ENCODE data around the gene OAF.

Gene OAF

GRCh38 chr11:120208001-120208441, 2.8 kb upstream of the OAF start:
- TF ChIP-seq FOXM1 (IDR thresholded peaks at IDR 0.05; ENCODE audit: borderline replicate concordance, low read depth) (no peak), MAX (IDR thresholded peaks at IDR 0.05) (no peak), EGR1 (IDR thresholded peaks at IDR 0.05) (no peak), TAF1 (IDR thresholded peaks at IDR 0.05; ENCODE audit: low read depth) (no peak), REST (IDR thresholded peaks at IDR 0.05; ENCODE audit: low read depth) (no peak), CREB1 (IDR thresholded peaks at IDR 0.05; ENCODE audit: low read depth) (no peak), RAD21 (IDR thresholded peaks at IDR 0.05; ENCODE audit: low read depth) (no peak), TEAD4 (IDR thresholded peaks at IDR 0.05) (no peak), ZBTB7A (IDR thresholded peaks at IDR 0.05; ENCODE audit: low read depth) (no peak), CEBPB (IDR thresholded peaks at IDR 0.05) (no peak), TCF12 (IDR thresholded peaks at IDR 0.05; ENCODE audit: low read depth) (no peak), NFIC (IDR thresholded peaks at IDR 0.05) (no peak), YY1 (IDR thresholded peaks at IDR 0.05; ENCODE audit: low read depth) (no peak), USF1 (IDR thresholded peaks at IDR 0.05) (no peak), EP300 (IDR thresholded peaks at IDR 0.05; ENCODE audit: borderline replicate concordance) (no peak)

GRCh38 chr11:120208777-120209176, 2.1 kb upstream of the OAF start:
- no peak for TF ChIP-seq EGR1 (IDR thresholded peaks at IDR 0.05)
- no peak for TF ChIP-seq TCF12 (IDR thresholded peaks at IDR 0.05; ENCODE audit: low read depth)
- TF ChIP-seq TEAD4 (IDR thresholded peaks at IDR 0.05): no peak
- TF ChIP-seq EP300 (IDR thresholded peaks at IDR 0.05; ENCODE audit: borderline replicate concordance): no peak
- TF ChIP-seq CEBPB (IDR thresholded peaks at IDR 0.05): no peak
- TF ChIP-seq ZBTB7A (IDR thresholded peaks at IDR 0.05; ENCODE audit: low read depth): no peak
- TF ChIP-seq USF1 (IDR thresholded peaks at IDR 0.05): no peak
- TF ChIP-seq CREB1 (IDR thresholded peaks at IDR 0.05; ENCODE audit: low read depth): no peak

- TF ChIP-seq YY1 (IDR thresholded peaks at IDR 0.05; ENCODE audit: low read depth) (no peak), EP300 (IDR thresholded peaks at IDR 0.05; ENCODE audit: borderline replicate concordance) (no peak), USF1 (IDR thresholded peaks at IDR 0.05) (no peak)
These were observed 846 bp upstream of the OAF start for GRCh38 chr11:120209746-120210625.

- TF ChIP-seq CREB1 (IDR thresholded peaks at IDR 0.05; ENCODE audit: low read depth) (no peak), EGR1 (IDR thresholded peaks at IDR 0.05) (no peak), CEBPB (IDR thresholded peaks at IDR 0.05) (no peak), REST (IDR thresholded peaks at IDR 0.05; ENCODE audit: low read depth) (no peak)
These were observed 858 bp downstream of the OAF start for GRCh38 chr11:120211522-120212258.

- TF ChIP-seq EGR1 (IDR thresholded peaks at IDR 0.05): no peak
- TF ChIP-seq FOXM1 (IDR thresholded peaks at IDR 0.05; ENCODE audit: borderline replicate concordance, low read depth): no peak
- no peak for TF ChIP-seq MAX (IDR thresholded peaks at IDR 0.05)
- no peak for TF ChIP-seq ZBTB7A (IDR thresholded peaks at IDR 0.05; ENCODE audit: low read depth)
- TF ChIP-seq TAF1 (IDR thresholded peaks at IDR 0.05; ENCODE audit: low read depth): no peak
- TF ChIP-seq TCF12 (IDR thresholded peaks at IDR 0.05; ENCODE audit: low read depth): no peak
- no peak for TF ChIP-seq RAD21 (IDR thresholded peaks at IDR 0.05; ENCODE audit: low read depth)
- no peak for TF ChIP-seq USF1 (IDR thresholded peaks at IDR 0.05)
- TF ChIP-seq REST (IDR thresholded peaks at IDR 0.05; ENCODE audit: low read depth): no peak
- no peak for TF ChIP-seq EP300 (IDR thresholded peaks at IDR 0.05; ENCODE audit: borderline replicate concordance)
- TF ChIP-seq TEAD4 (IDR thresholded peaks at IDR 0.05): no peak
- TF ChIP-seq CEBPB (IDR thresholded peaks at IDR 0.05): no peak
- no peak for TF ChIP-seq YY1 (IDR thresholded peaks at IDR 0.05; ENCODE audit: low read depth)
These were observed 1.5 kb downstream of the OAF start for GRCh38 chr11:120212259-120212878.
